Colonic mucosa (tissue), 4 donors: ENCODE results near the gene LLGL1. TPM values are rescaled to one million over a fixed set of nuclear protein-coding genes. Genes with fewer than 3 reads are reported as not detected.
A peak's percentile ranks its signal among the peaks of the same experiment; 100 is the strongest.

Source experiments
- DNase-seq: peaks from one replicate; pipeline ENCODE4 v3.0.0-alpha.2; 2020
- H3K27ac ChIP-seq: fragments of 200-600 bp; one replicate; pipeline ENCODE4 v1.8.0; 2021
- H3K27me3 ChIP-seq: fragments of 200-600 bp; one replicate; pipeline ENCODE4 v1.8.0; 2021
- H3K36me3 ChIP-seq: fragments of 200-600 bp; one replicate; pipeline ENCODE4 v1.8.0; 2021
- H3K4me1 ChIP-seq: fragments of 200-600 bp; one replicate; pipeline ENCODE4 v1.8.0; 2021; ENCODE audit warnings: mild to moderate bottlenecking
- H3K4me3 ChIP-seq: fragments of 200-600 bp; one replicate; pipeline ENCODE4 v1.8.0; 2021
- H3K9ac ChIP-seq, 2 donors: one replicate each; pipeline ENCODE4 v1.7.0; 2013; ENCODE audit warnings: control low read depth in 2 of 2, low read depth in 2 of 2, low read length in 2 of 2
- H3K9me3 ChIP-seq: fragments of 200-600 bp; one replicate; pipeline ENCODE4 v1.8.0; 2021
- intact Hi-C: fragments of 100-400 bp; cut with DNase I; formaldehyde crosslinking; loops from one replicate; pipeline ENCODE4 v1.14.1; 2022
- total RNA-seq, 2 donors: library from RNA; stranded (reverse); fragmentation: NEBNext Ultra II Directional in 1 of 2; extraction: Animal tissue kit (Norgen Biotek cat#: 25700) in 1 of 2; gene quantifications; one replicate each; pipeline ENCODE4 v1.2.1, GENCODE V29; 2021
- TF ChIP-seq, protein P1 (sequence below): fragments of 200-600 bp; IDR thresholded peaks from one replicate; pipeline ENCODE4 v1.8.0; 2022; ENCODE audit warnings: antibody characterized with exemption, mild to moderate bottlenecking
- donor health status: healthy.
- donor health status: DM: no; HTN: no; CAD: no.
- donor health status: DM: no; HTN: no; CAD: no.

LLGL1 gene
- total RNA-seq, 2 donors from 2014 or later = 7.8 to 13.1 TPM

DNA sequence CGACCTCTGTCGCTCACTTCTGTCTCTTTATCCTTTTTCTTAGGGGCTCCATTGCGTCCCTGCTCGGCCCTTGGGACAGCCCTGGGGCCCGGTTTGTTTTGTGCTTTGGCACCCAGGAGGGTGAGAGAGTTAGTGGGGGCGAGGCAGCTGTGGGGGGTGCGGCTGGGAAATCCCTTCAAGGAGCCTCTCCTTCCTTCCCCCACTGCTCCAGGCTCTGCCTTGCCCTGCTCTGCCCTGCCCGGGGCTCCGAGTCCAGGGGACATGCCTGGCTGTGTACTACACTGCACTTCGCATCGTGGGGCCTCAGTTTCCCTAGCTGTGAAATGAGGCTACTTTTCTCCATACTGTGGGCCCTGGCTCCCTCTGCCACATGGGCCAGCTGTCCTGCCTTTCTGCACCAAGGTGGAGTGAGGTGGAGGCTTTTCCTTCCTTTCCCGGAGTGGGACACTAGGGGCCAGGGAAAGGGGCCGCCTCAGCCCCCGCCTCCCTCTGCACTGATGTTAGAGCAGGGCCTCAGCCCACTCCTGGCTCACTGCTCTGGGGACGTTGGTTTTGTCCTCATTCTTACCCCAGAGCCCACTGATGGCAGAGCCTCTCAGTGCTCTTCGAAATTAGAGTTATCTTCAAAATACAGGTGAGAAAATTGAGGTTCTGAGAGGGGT, 980 bp downstream of the LLGL1 start:
- Histone ChIP-seq H3K27me3 (no peaks in the 10 kb centered on the region), H3K4me3 (peak overlapping the region; percentile 57), H3K27ac (no peak overlapping the region), H3K9me3 (no peaks in the 10 kb centered on the region), H3K4me1 (peaks cover 3% of the 10 kb centered on the region), H3K36me3 (no peaks in the 10 kb centered on the region), H3K9ac (peak overlapping the region; percentile 72 to 86)
- TF ChIP-seq, protein P1, sequence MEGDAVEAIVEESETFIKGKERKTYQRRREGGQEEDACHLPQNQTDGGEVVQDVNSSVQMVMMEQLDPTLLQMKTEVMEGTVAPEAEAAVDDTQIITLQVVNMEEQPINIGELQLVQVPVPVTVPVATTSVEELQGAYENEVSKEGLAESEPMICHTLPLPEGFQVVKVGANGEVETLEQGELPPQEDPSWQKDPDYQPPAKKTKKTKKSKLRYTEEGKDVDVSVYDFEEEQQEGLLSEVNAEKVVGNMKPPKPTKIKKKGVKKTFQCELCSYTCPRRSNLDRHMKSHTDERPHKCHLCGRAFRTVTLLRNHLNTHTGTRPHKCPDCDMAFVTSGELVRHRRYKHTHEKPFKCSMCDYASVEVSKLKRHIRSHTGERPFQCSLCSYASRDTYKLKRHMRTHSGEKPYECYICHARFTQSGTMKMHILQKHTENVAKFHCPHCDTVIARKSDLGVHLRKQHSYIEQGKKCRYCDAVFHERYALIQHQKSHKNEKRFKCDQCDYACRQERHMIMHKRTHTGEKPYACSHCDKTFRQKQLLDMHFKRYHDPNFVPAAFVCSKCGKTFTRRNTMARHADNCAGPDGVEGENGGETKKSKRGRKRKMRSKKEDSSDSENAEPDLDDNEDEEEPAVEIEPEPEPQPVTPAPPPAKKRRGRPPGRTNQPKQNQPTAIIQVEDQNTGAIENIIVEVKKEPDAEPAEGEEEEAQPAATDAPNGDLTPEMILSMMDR = no peak
- DNase-seq = no peak
- intact Hi-C loops = no loop called here

DNA sequence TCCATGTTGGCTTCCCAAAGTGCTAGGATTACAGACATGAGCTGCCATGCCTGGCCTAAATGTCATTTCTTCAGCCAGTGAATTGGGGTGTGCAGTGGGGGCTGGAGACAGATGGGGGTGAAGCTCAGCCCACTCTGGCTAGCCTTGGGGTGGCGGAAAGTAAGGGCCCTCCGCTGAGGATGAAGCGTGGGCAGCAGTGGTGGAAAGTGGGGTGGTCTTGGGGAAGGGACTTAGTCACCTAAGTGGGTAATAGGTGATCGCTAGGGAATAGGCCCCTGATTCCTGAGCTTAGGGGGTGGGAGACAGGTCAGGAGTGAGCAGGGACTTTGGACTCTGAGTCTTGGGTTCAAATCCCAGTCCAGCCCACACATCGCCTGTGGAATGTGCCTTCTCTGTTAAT, 2.2 kb downstream of the LLGL1 start:
- H3K4me1 ChIP-seq = peaks cover 3% of the 10 kb centered on the region
- H3K9ac ChIP-seq = no peak overlapping the region
- H3K36me3 ChIP-seq = no peaks in the 10 kb centered on the region
- TF ChIP-seq, protein P1 = no peak
- no peak overlapping the region for H3K4me3 ChIP-seq
- DNase-seq = no peak
- H3K27ac ChIP-seq = no peak overlapping the region
- H3K27me3 ChIP-seq = no peaks in the 10 kb centered on the region
- H3K9me3 ChIP-seq = no peaks in the 10 kb centered on the region
- intact Hi-C loops = no loop called here

DNA sequence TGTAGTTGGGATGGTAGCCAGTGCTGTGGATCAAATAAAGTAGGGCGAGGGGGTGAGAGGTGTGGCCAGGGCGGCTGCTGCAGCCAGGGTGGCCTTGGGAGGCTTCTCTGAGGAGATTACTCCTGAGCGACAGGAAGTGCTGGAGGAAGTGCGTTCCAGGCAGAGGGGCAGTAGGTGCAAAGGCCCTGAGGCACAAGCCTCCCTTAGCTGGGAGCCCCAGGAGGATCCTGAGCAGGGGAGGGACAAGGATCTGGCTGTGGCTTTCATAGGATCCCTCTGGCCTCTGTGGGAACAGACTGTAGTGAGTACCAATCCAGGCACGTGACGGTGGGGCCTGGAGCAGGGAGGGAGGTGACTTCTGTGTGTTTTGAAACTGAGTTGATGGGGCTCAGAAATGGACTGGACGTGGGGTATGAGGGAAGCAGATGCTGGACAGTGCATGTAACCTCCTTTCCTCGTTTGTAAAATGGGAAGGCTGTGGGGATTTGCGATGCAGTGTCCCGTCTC, 2.8 kb downstream of the LLGL1 start:
- TF ChIP-seq, protein P1 = no peak
- Histone ChIP-seq H3K27me3 (no peaks in the 10 kb centered on the region), H3K36me3 (no peaks in the 10 kb centered on the region), H3K9ac (no peak overlapping the region), H3K9me3 (no peaks in the 10 kb centered on the region), H3K27ac (no peak overlapping the region), H3K4me1 (peaks cover 3% of the 10 kb centered on the region), H3K4me3 (no peak overlapping the region)
- no peak for DNase-seq
- intact Hi-C loops = no loop called here

DNA sequence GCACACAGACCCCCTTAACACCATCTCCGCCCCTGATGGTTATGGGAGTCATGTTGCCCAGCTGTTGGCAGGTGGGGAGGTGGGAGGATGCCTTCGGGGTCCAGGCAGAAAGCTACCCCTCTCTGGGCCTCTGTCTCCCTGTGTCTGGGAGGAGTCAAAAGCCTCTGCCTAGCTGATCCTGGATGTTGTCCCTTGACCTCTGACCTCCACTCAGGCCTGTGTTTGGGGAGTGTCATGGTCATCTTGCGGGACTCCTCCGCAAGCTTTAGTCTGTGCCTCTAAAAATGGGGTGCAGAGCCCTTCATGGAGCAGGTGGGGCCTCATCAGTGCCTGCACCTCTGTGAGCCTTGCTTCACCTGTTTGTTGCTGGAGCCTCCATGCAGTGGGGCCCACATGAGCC, 3.8 kb downstream of the LLGL1 start:
- no peak overlapping the region for H3K4me3 ChIP-seq
- intact Hi-C loops = no loop called here
- H3K9me3 ChIP-seq = no peaks in the 10 kb centered on the region
- H3K4me1 ChIP-seq = peaks cover 3% of the 10 kb centered on the region
- no peaks in the 10 kb centered on the region for H3K36me3 ChIP-seq
- TF ChIP-seq, protein P1 = no peak
- no peak overlapping the region for H3K27ac ChIP-seq
- no peak overlapping the region for H3K9ac ChIP-seq
- no peak for DNase-seq
- no peaks in the 10 kb centered on the region for H3K27me3 ChIP-seq

DNA sequence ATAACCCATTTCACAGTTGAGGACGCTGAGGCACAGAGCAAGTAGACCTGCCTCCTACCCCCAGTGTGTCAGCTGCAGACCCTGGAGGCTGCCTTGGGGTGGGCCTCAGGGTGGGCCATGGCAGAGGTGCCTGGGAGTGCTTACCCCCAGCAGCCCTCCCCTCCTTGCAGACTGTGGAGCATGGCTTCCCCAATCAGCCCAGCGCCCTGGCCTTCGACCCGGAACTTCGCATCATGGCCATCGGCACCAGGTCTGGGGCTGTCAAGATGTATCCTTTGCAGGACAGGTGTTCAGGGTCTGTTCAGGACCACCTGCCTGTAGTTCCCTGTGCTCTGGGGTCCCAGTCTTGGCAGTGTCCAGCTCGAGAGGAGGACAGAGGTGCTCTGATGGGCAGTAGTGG, 4.3 kb downstream of the LLGL1 start:
- H3K36me3 ChIP-seq = no peaks in the 10 kb centered on the region
- DNase-seq = no peak
- no peak overlapping the region for H3K4me3 ChIP-seq
- H3K4me1 ChIP-seq = peaks cover 3% of the 10 kb centered on the region
- TF ChIP-seq, protein P1 = no peak
- H3K9ac ChIP-seq = no peak overlapping the region
- H3K27me3 ChIP-seq = no peaks in the 10 kb centered on the region
- intact Hi-C loops = no loop called here
- H3K27ac ChIP-seq = no peak overlapping the region
- no peaks in the 10 kb centered on the region for H3K9me3 ChIP-seq
